HFF-Myc (cell line): ENCODE results near the gene RAB37.

Experiments used
- DNase-seq: peaks from one replicate; pipeline ENCODE4 v3.0.0-alpha.2; 2011; ENCODE audit warnings: low read depth; ENCODE audit errors: extremely low read depth
- H3K4me3 ChIP-seq: replicated peaks from 2 replicates; pipeline ENCODE4 v1.5.1; 2011; ENCODE audit warnings: low read depth, mild to moderate bottlenecking, control low read depth, low read length
- CTCF ChIP-seq: IDR thresholded peaks from 2 replicates; pipeline ENCODE4 v1.5.1; 2012; ENCODE audit warnings: mild to moderate bottlenecking, low read depth, low read length, control low read depth; ENCODE audit errors: missing control alignments

The RAB37 gene

GRCh38 chr17:74748279-74748528 lies 11.1 kb downstream of the RAB37 start:
- no peak for DNase-seq
- TF ChIP-seq CTCF = no peak
- peak overlapping the region; percentile 81 for H3K4me3 ChIP-seq

- H3K4me3 ChIP-seq = peak within 1 kb of the TSS; percentile 81
- peak; percentile 40 for DNase-seq
- no peak for TF ChIP-seq CTCF
These were observed 11.6 kb downstream of the RAB37 start, which contains the start of gene NHERF1 for GRCh38 chr17:74748529-74749278. TSS of gene NHERF1 (plus strand) at chr17:74748628. CDS start at chr17:74748847, 219 bp downstream.

GRCh38 chr17:74749279-74750038 lies 12.4 kb downstream of the RAB37 start:
- no peak for TF ChIP-seq CTCF
- peak overlapping the region; percentile 81 for H3K4me3 ChIP-seq
- DNase-seq = no peak

GRCh38 chr17:74750039-74750326 lies 12.9 kb downstream of the RAB37 start:
- TF ChIP-seq CTCF = no peak
- peak overlapping the region; percentile 81 for H3K4me3 ChIP-seq
- no peak for DNase-seq

GRCh38 chr17:74750327-74751069 lies 13.4 kb downstream of the RAB37 start:
- peak overlapping the region; percentile 81 for H3K4me3 ChIP-seq
- DNase-seq = no peak
- TF ChIP-seq CTCF = no peak

- TF ChIP-seq CTCF = no peak
- no peak overlapping the region for H3K4me3 ChIP-seq
- no peak for DNase-seq
These were observed 15.4 kb downstream of the RAB37 start for GRCh38 chr17:74752415-74752814.
